AG09309 (cell line): ENCODE results near the gene ESYT1.
A peak's percentile ranks its signal among the peaks of the same experiment; 100 is the strongest.

ENCODE experiments used
- DNase-seq: peaks from one replicate; pipeline ENCODE4 v3.0.0-alpha.2; 2010; ENCODE audit warnings: low read depth
- H3K4me3 ChIP-seq: 2 replicates; pipeline ENCODE4 v1.5.1; 2011; ENCODE audit warnings: mild to moderate bottlenecking, low read depth, low read length, moderate library complexity; ENCODE audit not compliant: control insufficient read depth
- CTCF ChIP-seq: IDR thresholded peaks from 2 replicates; pipeline ENCODE4 v1.5.1; 2011; ENCODE audit warnings: mild to moderate bottlenecking, low read depth, low read length, inconsistent platforms; ENCODE audit not compliant: insufficient read depth, control insufficient read depth; ENCODE audit errors: missing control alignments

The ESYT1 gene

GRCh38 chr12:56150563-56150962, 22.5 kb downstream of the ESYT1 start:
- DNase-seq, result no peak
- no peak overlapping the region for H3K4me3 ChIP-seq
- no peak for TF ChIP-seq CTCF

- TF ChIP-seq CTCF, result peak; percentile 38
- no peak for DNase-seq
These were observed 23.6 kb downstream of the ESYT1 start for GRCh38 chr12:56151672-56152131.

GRCh38 chr12:56152132-56152755, 24.2 kb downstream of the ESYT1 start, which contains the start of gene MYL6B:
MYL6B (plus strand) TSS chr12:56152587; CDS start chr12:56153919, 1,332 bp downstream.
- peak; percentile 49 for DNase-seq
- TF ChIP-seq CTCF, result no peak
- H3K4me3 ChIP-seq, result peak within 1 kb of the TSS; percentile 82

More at GRCh38 chr12:56151672-56152131, 23.6 kb downstream of the ESYT1 start:
- peak overlapping the region; percentile 82 for H3K4me3 ChIP-seq

GRCh38 chr12:56152756-56153677, 24.9 kb downstream of the ESYT1 start:
- DNase-seq, result no peak
- peak overlapping the region; percentile 82 for H3K4me3 ChIP-seq
- no peak for TF ChIP-seq CTCF

- H3K4me3 ChIP-seq, result no peak overlapping the region
- TF ChIP-seq CTCF, result no peak
These were observed 25.6 kb downstream of the ESYT1 start for GRCh38 chr12:56153678-56154065.

GRCh38 chr12:56154246-56154771, 26.2 kb downstream of the ESYT1 start:
- H3K4me3 ChIP-seq, result no peak overlapping the region
- DNase-seq, result no peak
- TF ChIP-seq CTCF, result no peak

More at GRCh38 chr12:56153678-56154065, 25.6 kb downstream of the ESYT1 start:
- DNase-seq, result no peak
